ENCODE data around the gene PCDH9. TPM values are rescaled to one million over a fixed set of nuclear protein-coding genes. Genes with fewer than 3 reads are reported as not detected.
"Not testable (repeated sequence)": the region's sequence is repeated elsewhere in the genome, so short reads cannot be mapped to it uniquely, and the experiment has no call there.

Gene PCDH9
- total RNA-seq, 1 donor from 2014 or later, result 10.4 TPM

DNA sequence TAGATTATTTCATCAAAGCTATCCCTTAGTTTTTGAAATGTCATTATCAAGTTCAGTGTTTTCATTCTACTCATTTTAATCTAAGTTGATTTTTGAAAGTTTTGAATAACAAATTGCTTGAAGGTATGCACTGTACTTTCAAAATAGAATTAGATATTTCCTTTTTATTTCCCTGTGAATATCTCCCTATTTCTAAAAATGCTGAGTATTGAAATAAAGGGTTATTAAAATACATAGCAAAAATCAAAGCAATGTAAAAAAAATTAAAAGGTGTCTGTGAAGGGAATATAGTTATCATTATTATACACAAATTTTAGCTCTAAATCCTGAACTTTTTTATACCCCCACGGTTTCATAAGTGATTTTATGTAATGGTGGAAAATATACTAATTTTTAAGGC, 967.8 kb downstream of the PCDH9 start:
- H3K4me1 Mint-ChIP-seq (ENCODE audit: low read depth, unreplicated experiment), result no peaks in the 10 kb centered on the region
- H3K9ac ChIP-seq (ENCODE audit: low read length), result no peak overlapping the region
- H3K9me3 Mint-ChIP-seq (ENCODE audit: unreplicated experiment), result peaks cover 8% of the 10 kb centered on the region
- no peak overlapping the region for H3K4me3 ChIP-seq (ENCODE audit: insufficient read depth, low read depth, low read length)
- H3K79me2 ChIP-seq (ENCODE audit: insufficient read depth, low read length), result no peaks in the 10 kb centered on the region
- H3K4me2 ChIP-seq (ENCODE audit: low read length), result no peak overlapping the region
- no peak for DNase-seq (ENCODE audit: low read depth)
- no peaks in the 10 kb centered on the region for H3K27me3 ChIP-seq (ENCODE audit: insufficient read depth, low read length)
- no peaks in the 10 kb centered on the region for H3K9me3 ChIP-seq (ENCODE audit: insufficient read depth, low read depth, low read length)
- no peaks in the 10 kb centered on the region for H3K36me3 ChIP-seq (ENCODE audit: insufficient read depth, low read length)
- peaks cover 7% of the 10 kb centered on the region for H3K4me1 ChIP-seq (ENCODE audit: insufficient read depth, low read length)
- no peak overlapping the region for H3K4me3 Mint-ChIP-seq (ENCODE audit: unreplicated experiment)
- no peak overlapping the region for H2AFZ ChIP-seq (ENCODE audit: low read depth, low read length)
- no peaks in the 10 kb centered on the region for H4K20me1 ChIP-seq (ENCODE audit: insufficient read depth, low read length)
- no peaks in the 10 kb centered on the region for H3K36me3 Mint-ChIP-seq (ENCODE audit: low read depth, unreplicated experiment)
- H3K27ac Mint-ChIP-seq (ENCODE audit: unreplicated experiment), result no peak overlapping the region
- no peaks in the 10 kb centered on the region for H3K27me3 Mint-ChIP-seq (ENCODE audit: low read depth, unreplicated experiment)
- FAIRE-seq, result no peak
- TF ChIP-seq CTCF (IDR thresholded peaks at IDR 0.05; ENCODE audit: insufficient read depth, low read depth, low read length), result no peak
- no peak for TF ChIP-seq EZH2 (IDR thresholded peaks at IDR 0.05; ENCODE audit: insufficient read depth, low read length)
- no peak overlapping the region for H3K27ac ChIP-seq (ENCODE audit: low read depth, low read length)

GRCh38 chr13:66259426-66259825, 970.7 kb downstream of the PCDH9 start:
- FAIRE-seq; H3K36me3 ChIP-seq (ENCODE audit: insufficient read depth, low read length); H3K36me3 Mint-ChIP-seq (ENCODE audit: low read depth, unreplicated experiment); H2AFZ ChIP-seq (ENCODE audit: low read depth, low read length); H3K9me3 ChIP-seq (ENCODE audit: insufficient read depth, low read depth, low read length); H3K4me1 ChIP-seq (ENCODE audit: insufficient read depth, low read length); H3K9ac ChIP-seq (ENCODE audit: low read length); H4K20me1 ChIP-seq (ENCODE audit: insufficient read depth, low read length); H3K4me3 Mint-ChIP-seq (ENCODE audit: unreplicated experiment); H3K27me3 Mint-ChIP-seq (ENCODE audit: low read depth, unreplicated experiment); H3K4me2 ChIP-seq (ENCODE audit: low read length); H3K27ac Mint-ChIP-seq (ENCODE audit: unreplicated experiment); H3K4me1 Mint-ChIP-seq (ENCODE audit: low read depth, unreplicated experiment); H3K27me3 ChIP-seq (ENCODE audit: insufficient read depth, low read length); H3K27ac ChIP-seq (ENCODE audit: low read depth, low read length); H3K79me2 ChIP-seq (ENCODE audit: insufficient read depth, low read length); DNase-seq (ENCODE audit: low read depth); H3K4me3 ChIP-seq (ENCODE audit: insufficient read depth, low read depth, low read length): not testable (repeated sequence)
- peaks cover 12% of the 10 kb centered on the region for H3K9me3 Mint-ChIP-seq (ENCODE audit: unreplicated experiment)

Measured in astrocyte (in vitro differentiated cells and primary cell).